HEK293 (cell line): Measurements from ENCODE around the gene MAP4K4.

ENCODE experiments used
- CTCF ChIA-PET: fragments of 350-600 bp; formaldehyde crosslinking; extraction: SDS; loops from one replicate; lab custom pipeline; 2021; ENCODE audit warnings: antibody characterized with exemption; lab: Yijun Ruan, JAX
- POLR2A ChIA-PET: fragments of 300-600 bp; formaldehyde crosslinking; extraction: SDS; loops from one replicate; lab custom pipeline; 2020; ENCODE audit warnings: antibody characterized with exemption, inconsistent platforms; lab: Yijun Ruan, JAX
- H3K27ac ChIP-seq: fragments of 200-500 bp; sonication (Bioruptor generic); 2 replicates; pipeline ENCODE4 v1.5.1; 2014; ENCODE audit warnings: low read depth, low read length, control low read depth, inconsistent platforms; ENCODE audit errors: extremely low read depth
- H3K36me3 ChIP-seq, 2 experiments: fragments of 200-500 bp in 1 of 2; sonication (Bioruptor generic) in 1 of 2; 1 replicate in 1 of 2; 2 replicates in 1 of 2; pipeline ENCODE4 v1.5.1; 2014 to 2017; ENCODE audit warnings: inconsistent platforms in 2 of 2, low read length in 2 of 2; ENCODE audit not compliant: control insufficient read depth in 2 of 2, insufficient read depth in 1 of 2
- H3K4me1 ChIP-seq: fragments of 200-500 bp; sonication (Bioruptor generic); 2 replicates; pipeline ENCODE4 v1.5.1; 2014; ENCODE audit warnings: mild to moderate bottlenecking, low read length, inconsistent platforms; ENCODE audit not compliant: control insufficient read depth, insufficient read depth
- H3K4me3 ChIP-seq: 2 replicates; pipeline ENCODE4 v1.5.1; 2011; ENCODE audit warnings: low read depth, mild to moderate bottlenecking, control low read depth, low read length, moderate library complexity
- H3K9me3 ChIP-seq: fragments of 200-500 bp; sonication (Bioruptor generic); 2 replicates; pipeline ENCODE4 v1.5.1; 2014; ENCODE audit warnings: low read depth, low read length, inconsistent platforms; ENCODE audit not compliant: control insufficient read depth, insufficient read depth
- BCL11B ChIP-seq: fragments of 450-650 bp; formaldehyde crosslinking; IDR thresholded peaks from 2 replicates; pipeline ENCODE4 v1.5.1; 2016; ENCODE audit warnings: low read depth, missing biosample characterization, missing genetic modification characterization
- EGR2 ChIP-seq: fragments of 450-650 bp; formaldehyde crosslinking; IDR thresholded peaks from 2 replicates; pipeline ENCODE4 v1.5.1; 2016; ENCODE audit warnings: low read depth, missing biosample characterization, missing genetic modification characterization
- KLF9 ChIP-seq: fragments of 450-650 bp; formaldehyde crosslinking; IDR thresholded peaks from 2 replicates; pipeline ENCODE4 v1.5.1; 2016; ENCODE audit warnings: missing biosample characterization, missing genetic modification characterization, low read depth
- ZNF157 ChIP-seq: fragments of 450-650 bp; formaldehyde crosslinking; IDR thresholded peaks from 2 replicates; pipeline ENCODE4 v1.5.1; 2016; ENCODE audit warnings: missing biosample characterization, missing genetic modification characterization
- ZNF214 ChIP-seq: fragments of 450-650 bp; formaldehyde crosslinking; IDR thresholded peaks from 2 replicates; pipeline ENCODE4 v1.5.1; 2017; ENCODE audit warnings: missing biosample characterization, mild to moderate bottlenecking, missing genetic modification characterization, borderline replicate concordance
- ZNF239 ChIP-seq: fragments of 450-650 bp; formaldehyde crosslinking; IDR thresholded peaks from 2 replicates; pipeline ENCODE4 v1.5.1; 2016; ENCODE audit warnings: missing biosample characterization, missing genetic modification characterization
- ZNF302 ChIP-seq: fragments of 450-650 bp; formaldehyde crosslinking; IDR thresholded peaks from 2 replicates; pipeline ENCODE4 v1.5.1; 2016; ENCODE audit warnings: missing biosample characterization, missing genetic modification characterization, low read depth
- ZNF341 ChIP-seq: fragments of 450-650 bp; formaldehyde crosslinking; IDR thresholded peaks from 2 replicates; pipeline ENCODE4; 2016; ENCODE audit warnings: low read depth, missing biosample characterization, missing genetic modification characterization
- ZNF37A ChIP-seq: fragments of 450-650 bp; IDR thresholded peaks from 2 replicates; pipeline ENCODE4 v1.5.1; 2018; ENCODE audit warnings: missing biosample characterization, missing genetic modification characterization
- ZNF747 ChIP-seq: fragments of 450-650 bp; formaldehyde crosslinking; IDR thresholded peaks from 2 replicates; pipeline ENCODE4 v1.5.1; 2016; ENCODE audit warnings: missing biosample characterization, missing genetic modification characterization
- ZNF776 ChIP-seq: fragments of 450-650 bp; formaldehyde crosslinking; IDR thresholded peaks from 2 replicates; pipeline ENCODE4 v1.5.0; 2017; ENCODE audit warnings: missing biosample characterization, missing genetic modification characterization, borderline replicate concordance
- ZNF791 ChIP-seq: fragments of 450-650 bp; formaldehyde crosslinking; IDR thresholded peaks from 2 replicates; pipeline ENCODE4 v1.5.1; 2016; ENCODE audit warnings: missing biosample characterization, missing genetic modification characterization
- TF ChIP-seq, protein P1 (sequence below): fragments of 450-650 bp; formaldehyde crosslinking; IDR thresholded peaks from 2 replicates; pipeline ENCODE4 v1.5.1; 2016; ENCODE audit warnings: missing biosample characterization, missing genetic modification characterization
- TF ChIP-seq, protein P2 (sequence below): fragments of 450-650 bp; formaldehyde crosslinking; IDR thresholded peaks from 2 replicates; pipeline ENCODE4 v1.5.1; 2016; ENCODE audit warnings: missing biosample characterization, missing genetic modification characterization
- TF ChIP-seq, protein P3 (sequence below): fragments of 450-650 bp; formaldehyde crosslinking; IDR thresholded peaks from 2 replicates; pipeline ENCODE4 v1.5.1; 2017; ENCODE audit warnings: missing biosample characterization, missing genetic modification characterization
- TF ChIP-seq, protein P4 (sequence below): fragments of 450-650 bp; formaldehyde crosslinking; IDR thresholded peaks from 2 replicates; pipeline ENCODE4 v1.5.1; 2016; ENCODE audit warnings: missing biosample characterization, missing genetic modification characterization
- TF ChIP-seq, protein P5 (sequence below): fragments of 450-650 bp; formaldehyde crosslinking; conservative IDR thresholded peaks from 2 replicates; pipeline ENCODE4 v1.5.1; 2016; ENCODE audit warnings: low read depth, missing biosample characterization, missing genetic modification characterization

MAP4K4 gene

DNA sequence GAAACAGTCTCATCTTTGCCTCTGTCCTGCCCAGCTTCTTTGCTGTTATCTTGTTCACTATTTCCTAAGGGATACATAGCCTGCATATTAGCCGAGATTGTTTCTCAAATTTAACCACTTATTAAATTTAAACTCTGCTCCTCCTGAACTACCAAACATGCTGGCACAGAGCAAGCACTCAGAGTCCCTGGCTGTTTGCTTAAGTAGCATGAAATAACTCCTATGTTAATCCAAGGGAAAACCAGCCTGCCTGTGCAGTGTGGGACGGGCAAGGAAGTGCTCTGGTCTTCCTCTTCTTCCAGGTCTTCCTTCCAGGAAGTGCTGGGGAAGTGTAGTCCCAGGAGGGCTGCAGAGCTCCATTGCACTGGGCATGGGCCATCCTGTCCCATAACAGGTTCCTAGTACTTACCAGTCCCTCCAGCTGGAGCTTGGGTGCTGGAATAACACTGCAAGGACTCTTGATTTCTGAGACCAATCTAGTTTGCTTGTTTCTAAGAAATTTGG, 198.4 kb downstream of the MAP4K4 start:
- H3K27ac ChIP-seq = no peak overlapping the region
- POLR2A ChIA-PET = no interaction called here
- TF ChIP-seq, protein P1, sequence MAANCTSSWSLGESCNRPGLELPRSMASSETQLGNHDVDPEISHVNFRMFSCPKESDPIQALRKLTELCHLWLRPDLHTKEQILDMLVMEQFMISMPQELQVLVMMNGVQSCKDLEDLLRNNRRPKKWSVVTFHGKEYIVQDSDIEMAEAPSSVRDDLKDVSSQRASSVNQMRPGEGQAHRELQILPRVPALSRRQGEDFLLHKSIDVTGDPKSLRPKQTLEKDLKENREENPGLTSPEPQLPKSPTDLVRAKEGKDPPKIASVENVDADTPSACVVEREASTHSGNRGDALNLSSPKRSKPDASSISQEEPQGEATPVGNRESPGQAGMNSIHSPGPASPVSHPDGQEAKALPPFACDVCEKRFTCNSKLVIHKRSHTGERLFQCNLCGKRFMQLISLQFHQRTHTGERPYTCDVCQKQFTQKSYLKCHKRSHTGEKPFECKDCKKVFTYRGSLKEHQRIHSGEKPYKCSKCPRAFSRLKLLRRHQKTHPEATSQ (tag by site-specific recombination) = no peak
- TF ChIP-seq, protein P2, sequence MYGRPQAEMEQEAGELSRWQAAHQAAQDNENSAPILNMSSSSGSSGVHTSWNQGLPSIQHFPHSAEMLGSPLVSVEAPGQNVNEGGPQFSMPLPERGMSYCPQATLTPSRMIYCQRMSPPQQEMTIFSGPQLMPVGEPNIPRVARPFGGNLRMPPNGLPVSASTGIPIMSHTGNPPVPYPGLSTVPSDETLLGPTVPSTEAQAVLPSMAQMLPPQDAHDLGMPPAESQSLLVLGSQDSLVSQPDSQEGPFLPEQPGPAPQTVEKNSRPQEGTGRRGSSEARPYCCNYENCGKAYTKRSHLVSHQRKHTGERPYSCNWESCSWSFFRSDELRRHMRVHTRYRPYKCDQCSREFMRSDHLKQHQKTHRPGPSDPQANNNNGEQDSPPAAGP (tag by site-specific recombination) = no peak
- TF ChIP-seq KLF9 (tag by site-specific recombination) (no peak), ZNF214 (tag by site-specific recombination) (no peak)
- no peak overlapping the region for H3K4me3 ChIP-seq
- H3K36me3 ChIP-seq = peaks cover 11 to 51% of the 10 kb centered on the region in 2 experiments; a peak in 1 of 3 replicates
- H3K9me3 ChIP-seq = no peaks in the 10 kb centered on the region
- no peaks in the 10 kb centered on the region for H3K4me1 ChIP-seq
- CTCF ChIA-PET = interaction anchor here (5.0 kb wide), 1 partner anchor 12 kb away, joined by 27 read pairs; no protein-coding TSS in a partner anchor

DNA sequence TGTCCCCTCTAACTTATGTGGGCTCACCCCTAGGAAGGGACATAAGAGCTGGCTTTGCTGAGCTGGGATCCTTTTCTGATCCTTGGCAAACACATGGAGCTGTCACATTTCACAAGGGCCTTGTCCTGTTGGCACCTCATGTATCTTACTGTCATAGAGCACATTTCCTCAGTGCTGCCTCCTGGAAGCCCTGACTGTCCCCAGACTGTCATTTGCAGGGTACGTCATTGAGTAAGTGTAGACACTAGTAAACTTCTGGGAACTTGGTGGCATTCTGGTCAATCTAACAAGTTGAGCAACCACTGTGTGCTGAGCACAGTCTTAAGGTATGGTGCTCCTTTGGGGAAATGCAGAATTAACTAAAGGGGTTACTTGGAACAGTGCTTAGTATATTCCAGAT, 199.8 kb downstream of the MAP4K4 start:
- no peak overlapping the region for H3K27ac ChIP-seq
- TF ChIP-seq, protein P1 (tag by site-specific recombination) = no peak
- TF ChIP-seq, all 188 proteins: peak for 0
- Histone ChIP-seq H3K4me3 (no peak overlapping the region), H3K36me3 (peaks cover 6 to 39% of the 10 kb centered on the region in 2 experiments; a peak in 1 of 3 replicates), H3K4me1 (no peaks in the 10 kb centered on the region), H3K9me3 (no peaks in the 10 kb centered on the region)
- ChIA-PET POLR2A (no interaction called here), CTCF (interaction anchor here (5.0 kb wide), 1 partner anchor 13 kb away, joined by 27 read pairs; no protein-coding TSS in a partner anchor)

DNA sequence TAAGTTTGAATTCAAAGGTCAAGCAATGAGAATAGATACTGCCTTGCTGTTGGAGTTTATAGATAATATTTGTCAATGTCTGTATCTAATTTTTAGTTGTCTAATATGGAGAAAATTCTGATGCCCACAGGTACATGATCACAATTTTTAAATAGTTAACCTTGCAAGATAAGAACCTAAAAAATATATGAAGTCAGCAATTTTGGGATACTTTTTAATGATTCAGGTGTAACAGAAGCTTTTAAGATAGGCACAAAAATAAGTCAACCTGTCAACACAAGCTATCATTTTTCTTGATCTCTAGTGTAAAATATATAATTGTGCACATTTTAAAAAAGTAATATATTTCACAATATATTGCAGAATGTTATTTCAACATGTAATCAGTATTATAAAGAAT, 201.8 kb downstream of the MAP4K4 start:
- Histone ChIP-seq H3K27ac (no peak overlapping the region), H3K36me3 (peaks cover 0 to 20% of the 10 kb centered on the region in 2 experiments; a peak in 1 of 3 replicates)
- POLR2A ChIA-PET = no interaction called here

More for the DNA sequence above, 201.8 kb downstream of the MAP4K4 start:
- TF ChIP-seq ZNF791 (tag by site-specific recombination) (no peak), ZNF341 (no peak), ZNF37A (tag by site-specific recombination) (no peak), BCL11B (tag by site-specific recombination) (no peak), ZNF157 (tag by site-specific recombination) (no peak), ZNF776 (tag by site-specific recombination) (no peak), EGR2 (tag by site-specific recombination) (no peak), ZNF302 (tag by site-specific recombination) (no peak), ZNF239 (no peak), ZNF747 (tag by site-specific recombination) (no peak)
- TF ChIP-seq, protein P3, sequence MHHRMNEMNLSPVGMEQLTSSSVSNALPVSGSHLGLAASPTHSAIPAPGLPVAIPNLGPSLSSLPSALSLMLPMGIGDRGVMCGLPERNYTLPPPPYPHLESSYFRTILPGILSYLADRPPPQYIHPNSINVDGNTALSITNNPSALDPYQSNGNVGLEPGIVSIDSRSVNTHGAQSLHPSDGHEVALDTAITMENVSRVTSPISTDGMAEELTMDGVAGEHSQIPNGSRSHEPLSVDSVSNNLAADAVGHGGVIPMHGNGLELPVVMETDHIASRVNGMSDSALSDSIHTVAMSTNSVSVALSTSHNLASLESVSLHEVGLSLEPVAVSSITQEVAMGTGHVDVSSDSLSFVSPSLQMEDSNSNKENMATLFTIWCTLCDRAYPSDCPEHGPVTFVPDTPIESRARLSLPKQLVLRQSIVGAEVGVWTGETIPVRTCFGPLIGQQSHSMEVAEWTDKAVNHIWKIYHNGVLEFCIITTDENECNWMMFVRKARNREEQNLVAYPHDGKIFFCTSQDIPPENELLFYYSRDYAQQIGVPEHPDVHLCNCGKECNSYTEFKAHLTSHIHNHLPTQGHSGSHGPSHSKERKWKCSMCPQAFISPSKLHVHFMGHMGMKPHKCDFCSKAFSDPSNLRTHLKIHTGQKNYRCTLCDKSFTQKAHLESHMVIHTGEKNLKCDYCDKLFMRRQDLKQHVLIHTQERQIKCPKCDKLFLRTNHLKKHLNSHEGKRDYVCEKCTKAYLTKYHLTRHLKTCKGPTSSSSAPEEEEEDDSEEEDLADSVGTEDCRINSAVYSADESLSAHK (tag by site-specific recombination) = no peak
- TF ChIP-seq, protein P4, sequence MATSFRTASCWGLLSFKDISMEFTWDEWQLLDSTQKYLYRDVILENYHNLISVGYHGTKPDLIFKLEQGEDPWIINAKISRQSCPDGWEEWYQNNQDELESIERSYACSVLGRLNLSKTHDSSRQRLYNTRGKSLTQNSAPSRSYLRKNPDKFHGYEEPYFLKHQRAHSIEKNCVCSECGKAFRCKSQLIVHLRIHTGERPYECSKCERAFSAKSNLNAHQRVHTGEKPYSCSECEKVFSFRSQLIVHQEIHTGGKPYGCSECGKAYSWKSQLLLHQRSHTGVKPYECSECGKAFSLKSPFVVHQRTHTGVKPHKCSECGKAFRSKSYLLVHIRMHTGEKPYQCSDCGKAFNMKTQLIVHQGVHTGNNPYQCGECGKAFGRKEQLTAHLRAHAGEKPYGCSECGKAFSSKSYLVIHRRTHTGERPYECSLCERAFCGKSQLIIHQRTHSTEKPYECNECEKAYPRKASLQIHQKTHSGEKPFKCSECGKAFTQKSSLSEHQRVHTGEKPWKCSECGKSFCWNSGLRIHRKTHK (tag by site-specific recombination) = no peak
- TF ChIP-seq, protein P5, sequence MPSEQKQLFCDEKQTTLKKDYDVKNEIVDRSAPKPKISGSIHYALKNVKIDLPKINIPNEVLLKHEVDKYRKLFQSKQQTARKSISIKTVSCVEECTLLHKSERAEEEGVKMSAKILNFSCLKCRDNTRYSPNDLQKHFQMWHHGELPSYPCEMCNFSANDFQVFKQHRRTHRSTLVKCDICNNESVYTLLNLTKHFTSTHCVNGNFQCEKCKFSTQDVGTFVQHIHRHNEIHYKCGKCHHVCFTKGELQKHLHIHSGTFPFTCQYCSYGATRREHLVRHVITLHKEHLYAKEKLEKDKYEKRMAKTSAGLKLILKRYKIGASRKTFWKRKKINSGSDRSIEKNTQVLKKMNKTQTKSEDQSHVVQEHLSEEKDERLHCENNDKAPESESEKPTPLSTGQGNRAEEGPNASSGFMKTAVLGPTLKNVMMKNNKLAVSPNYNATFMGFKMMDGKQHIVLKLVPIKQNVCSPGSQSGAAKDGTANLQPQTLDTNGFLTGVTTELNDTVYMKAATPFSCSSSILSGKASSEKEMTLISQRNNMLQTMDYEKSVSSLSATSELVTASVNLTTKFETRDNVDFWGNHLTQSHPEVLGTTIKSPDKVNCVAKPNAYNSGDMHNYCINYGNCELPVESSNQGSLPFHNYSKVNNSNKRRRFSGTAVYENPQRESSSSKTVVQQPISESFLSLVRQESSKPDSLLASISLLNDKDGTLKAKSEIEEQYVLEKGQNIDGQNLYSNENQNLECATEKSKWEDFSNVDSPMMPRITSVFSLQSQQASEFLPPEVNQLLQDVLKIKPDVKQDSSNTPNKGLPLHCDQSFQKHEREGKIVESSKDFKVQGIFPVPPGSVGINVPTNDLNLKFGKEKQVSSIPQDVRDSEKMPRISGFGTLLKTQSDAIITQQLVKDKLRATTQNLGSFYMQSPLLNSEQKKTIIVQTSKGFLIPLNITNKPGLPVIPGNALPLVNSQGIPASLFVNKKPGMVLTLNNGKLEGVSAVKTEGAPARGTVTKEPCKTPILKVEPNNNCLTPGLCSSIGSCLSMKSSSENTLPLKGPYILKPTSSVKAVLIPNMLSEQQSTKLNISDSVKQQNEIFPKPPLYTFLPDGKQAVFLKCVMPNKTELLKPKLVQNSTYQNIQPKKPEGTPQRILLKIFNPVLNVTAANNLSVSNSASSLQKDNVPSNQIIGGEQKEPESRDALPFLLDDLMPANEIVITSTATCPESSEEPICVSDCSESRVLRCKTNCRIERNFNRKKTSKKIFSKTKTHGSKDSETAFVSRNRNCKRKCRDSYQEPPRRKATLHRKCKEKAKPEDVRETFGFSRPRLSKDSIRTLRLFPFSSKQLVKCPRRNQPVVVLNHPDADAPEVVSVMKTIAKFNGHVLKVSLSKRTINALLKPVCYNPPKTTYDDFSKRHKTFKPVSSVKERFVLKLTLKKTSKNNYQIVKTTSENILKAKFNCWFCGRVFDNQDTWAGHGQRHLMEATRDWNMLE (tag by site-specific recombination) = no peak
- TF ChIP-seq, all 188 proteins: peak for 0
- H3K4me1 ChIP-seq = no peaks in the 10 kb centered on the region
- no peaks in the 10 kb centered on the region for H3K9me3 ChIP-seq
- H3K4me3 ChIP-seq = no peak overlapping the region
- CTCF ChIA-PET = interaction anchor here (1.2 kb wide), 1 partner anchor 15 kb away, joined by 6 read pairs; no protein-coding TSS in a partner anchor
